HUDEP-2 (cell line): Measurements from ENCODE around the gene TM4SF1.

Source experiments
- DNase-seq, 76 experiments: peaks; one replicate each; lab custom pipeline; 2025; ENCODE audit not compliant: unreplicated experiment in 76 of 76; lab: John Stamatoyannopoulos, UW

TM4SF1 gene

DNA sequence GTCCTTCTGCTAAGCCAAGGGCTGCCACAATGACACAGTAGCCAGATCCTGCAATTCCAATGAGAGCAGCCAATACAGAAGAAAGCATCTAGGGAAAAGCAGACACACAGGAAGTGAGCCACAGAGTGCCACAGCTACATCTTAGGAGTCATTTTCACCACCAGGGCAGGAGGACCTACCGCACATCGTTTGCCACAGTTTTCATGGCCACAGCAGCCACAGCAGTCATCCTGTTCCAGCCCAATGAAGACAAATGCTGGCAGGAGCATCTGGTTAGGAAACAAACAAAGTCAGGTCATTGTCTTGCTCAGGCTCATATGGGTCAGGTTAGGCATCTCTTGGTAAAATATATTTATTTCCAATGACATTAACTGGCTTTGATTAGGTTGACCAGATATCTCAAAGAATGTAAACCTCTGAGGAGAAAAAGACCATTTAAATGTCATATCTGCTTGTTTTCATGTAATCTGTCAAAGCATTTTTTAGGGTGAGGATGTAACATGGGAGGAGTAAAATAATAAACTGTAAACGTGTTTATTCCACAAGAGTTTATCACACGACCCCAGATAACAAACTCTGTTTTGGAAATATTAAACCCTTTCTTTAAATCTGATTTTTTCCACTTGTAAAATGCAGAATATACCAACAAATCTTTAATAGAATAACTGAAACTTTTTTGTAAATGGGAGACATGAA, 1.8 kb downstream of the TM4SF1 start:
- DNase-seq: no peak

DNA sequence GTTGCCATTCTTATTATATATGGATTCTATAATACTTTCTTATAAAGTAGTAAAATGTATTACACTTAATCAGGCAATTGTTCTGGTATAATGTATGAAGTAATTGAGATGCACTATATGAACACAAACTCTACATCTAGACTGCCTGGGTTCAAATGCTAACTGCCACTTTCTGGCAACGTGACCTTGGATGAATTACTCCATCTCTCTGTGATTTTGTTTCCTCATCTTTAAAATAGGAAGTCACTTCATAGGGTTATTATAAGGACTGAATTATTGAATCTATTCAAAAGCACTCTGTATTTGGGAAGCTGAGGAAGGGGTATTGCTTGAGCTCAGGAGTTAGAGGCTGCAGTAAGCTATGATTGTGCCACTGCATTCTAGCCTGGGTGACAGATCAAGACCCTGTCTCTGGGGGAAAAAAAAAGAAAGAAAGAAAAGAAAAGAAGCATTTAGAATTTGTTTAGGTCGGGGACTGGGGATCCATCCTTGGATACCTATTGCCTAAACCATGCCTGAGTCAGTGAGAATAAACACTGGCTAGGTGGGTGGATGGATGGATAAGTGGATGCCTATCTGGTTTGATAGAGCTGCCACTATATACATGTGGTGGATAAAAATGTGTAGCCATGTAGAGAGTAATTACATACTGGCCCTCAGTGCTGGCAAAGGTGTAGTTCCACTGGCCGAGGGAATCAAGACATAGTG, 2.5 kb downstream of the TM4SF1 start:
- no peak for DNase-seq

DNA sequence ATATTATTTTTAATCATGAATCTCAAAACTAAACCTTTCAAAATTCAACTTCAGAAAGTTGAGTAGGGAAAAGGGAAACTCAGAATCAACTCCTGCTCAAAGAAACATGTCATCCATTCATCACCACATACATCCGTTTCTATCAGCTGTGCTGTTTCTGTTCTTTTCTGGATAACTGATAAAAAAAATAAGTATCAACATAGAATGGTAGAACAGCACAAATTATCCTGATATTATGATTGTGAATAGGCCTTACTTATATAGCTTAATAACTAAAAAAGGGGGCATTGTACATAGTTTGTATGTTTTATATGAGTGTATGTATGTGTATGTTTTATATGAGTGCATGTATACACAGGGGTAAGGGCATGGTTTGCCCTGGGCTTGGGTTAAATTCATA, 3.1 kb downstream of the TM4SF1 start:
- no peak for DNase-seq

DNA sequence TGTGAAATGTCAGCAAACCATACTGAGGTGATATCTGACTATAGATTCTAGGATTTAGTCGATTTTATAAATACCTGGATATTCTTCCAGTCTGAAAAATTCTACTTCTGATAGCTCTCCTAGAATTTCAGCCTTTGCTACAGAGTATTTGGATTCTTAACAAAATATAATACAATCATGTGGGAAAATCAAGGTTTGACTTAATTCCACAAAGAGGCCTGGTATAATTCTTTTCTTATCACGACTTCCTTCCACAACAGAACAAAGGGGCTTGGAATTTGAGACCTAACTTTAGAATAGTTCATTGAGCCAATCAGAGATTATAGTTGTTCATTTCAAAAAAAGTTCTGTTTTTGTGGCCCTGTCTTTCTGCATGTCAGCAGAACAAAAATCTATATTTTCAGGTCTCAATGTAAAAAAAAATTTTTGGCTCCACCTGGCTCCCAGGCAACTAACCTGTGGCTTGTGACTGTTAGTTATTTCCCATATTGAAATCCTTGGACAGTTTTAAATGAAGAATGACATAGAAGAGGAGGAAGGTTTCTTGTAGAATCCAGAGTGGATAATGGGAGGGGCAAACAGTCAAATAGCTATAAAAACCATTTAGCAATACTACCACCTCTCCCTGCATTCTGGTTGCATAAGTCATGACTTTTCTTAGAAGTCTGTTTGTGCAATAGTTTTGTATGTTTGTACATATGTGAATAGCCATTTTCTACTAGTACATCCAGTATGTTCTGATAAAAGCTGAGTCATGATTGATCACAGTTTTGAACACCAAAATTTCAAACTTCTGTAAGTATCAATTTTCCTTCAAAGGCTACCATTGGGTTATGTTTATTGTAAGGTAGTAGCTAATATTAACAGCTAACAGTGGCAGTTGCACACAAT, 4.0 kb downstream of the TM4SF1 start:
- no peak for DNase-seq

DNA sequence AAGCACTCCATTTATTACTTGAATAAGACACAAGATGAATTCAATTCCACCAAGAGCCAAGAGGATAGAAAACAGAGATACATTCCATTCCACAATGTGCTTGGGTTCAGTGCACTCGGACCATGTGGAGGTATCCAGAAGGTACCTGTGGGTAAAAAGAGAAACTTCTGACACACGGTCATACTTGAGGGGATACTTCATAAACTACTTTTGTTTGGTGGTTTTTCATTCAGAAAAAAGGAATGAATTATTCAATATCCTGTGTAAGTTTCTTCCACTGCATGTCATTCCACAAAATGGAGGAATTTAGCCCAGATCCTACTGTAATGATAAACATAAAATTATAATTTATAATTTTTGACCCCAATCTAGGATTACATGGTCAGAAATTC, 5.7 kb downstream of the TM4SF1 start:
- no peak for DNase-seq

DNA sequence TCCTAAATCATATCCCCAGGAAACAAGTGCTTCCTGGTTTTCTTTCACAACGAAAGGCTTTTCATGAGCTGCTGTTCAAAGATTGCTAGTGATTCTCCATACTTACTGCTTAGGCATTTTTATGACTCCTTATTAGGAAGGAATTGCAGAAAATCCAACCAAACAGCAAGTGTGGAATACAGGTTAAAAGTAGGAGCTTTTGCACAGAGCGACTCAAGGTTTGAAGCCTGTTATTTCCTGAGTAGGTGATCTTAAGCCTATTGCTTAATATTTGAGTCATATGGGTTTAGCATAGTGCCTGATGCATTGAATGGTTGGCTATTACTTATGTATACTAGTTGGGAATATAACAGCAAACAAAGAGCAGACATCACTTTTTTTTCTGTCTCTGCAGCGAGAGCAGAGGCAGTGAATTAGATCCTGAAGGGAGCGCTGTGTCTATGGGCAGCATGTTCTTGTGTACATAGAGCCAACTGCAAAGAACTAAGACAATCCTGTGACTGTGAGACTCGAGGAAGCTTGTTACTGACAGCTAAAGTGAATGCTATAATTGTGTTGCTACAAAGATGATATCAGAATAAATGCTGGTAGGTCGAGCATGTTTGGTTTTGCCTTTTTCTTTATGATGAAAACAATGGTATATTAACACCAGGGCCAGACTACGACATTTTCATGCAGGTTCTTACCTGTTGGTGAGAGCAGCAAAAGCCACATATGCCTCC, 6.3 kb downstream of the TM4SF1 start:
- DNase-seq: no peak

DNA sequence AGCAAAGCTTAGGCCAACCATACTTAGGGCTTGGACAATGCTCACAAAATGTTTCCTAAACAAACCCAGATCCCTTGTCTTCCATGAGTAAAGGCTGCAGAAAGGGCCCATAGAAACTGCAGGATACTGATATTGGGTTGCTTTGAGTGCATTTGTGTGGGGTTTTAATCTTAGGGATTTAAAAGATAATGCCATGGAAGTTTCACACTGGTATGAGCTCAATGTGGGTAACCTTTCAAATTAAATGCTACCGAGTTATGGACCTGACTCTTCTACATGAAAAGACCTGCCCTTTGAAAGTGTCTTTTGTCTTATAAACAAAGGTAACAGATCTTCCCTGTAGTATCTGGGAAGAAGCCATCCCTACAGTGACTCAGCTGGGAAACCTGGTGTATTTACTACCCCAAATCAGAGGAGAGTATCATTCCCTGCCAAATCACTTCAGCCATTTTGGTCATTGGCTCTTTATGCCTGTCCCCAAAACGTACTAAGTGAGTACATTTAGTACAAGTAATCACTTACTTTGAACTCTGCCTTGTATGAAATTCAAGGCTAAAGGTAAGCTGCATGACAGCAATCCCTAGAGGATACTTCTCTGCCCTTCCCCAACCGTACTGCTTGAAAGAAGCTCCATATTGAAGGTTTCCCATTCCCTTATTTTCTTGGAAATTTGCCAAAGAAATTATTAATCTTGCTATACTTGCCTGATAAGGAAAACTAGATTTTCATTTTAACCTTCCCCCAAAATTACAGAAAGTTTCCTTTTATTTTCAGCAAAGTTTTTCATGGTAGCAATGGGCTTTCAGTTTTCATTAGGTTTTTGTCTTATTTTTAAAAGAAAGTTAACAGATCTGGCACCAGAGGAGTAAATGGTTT, 7.2 kb downstream of the TM4SF1 start:
- DNase-seq: no peak

DNA sequence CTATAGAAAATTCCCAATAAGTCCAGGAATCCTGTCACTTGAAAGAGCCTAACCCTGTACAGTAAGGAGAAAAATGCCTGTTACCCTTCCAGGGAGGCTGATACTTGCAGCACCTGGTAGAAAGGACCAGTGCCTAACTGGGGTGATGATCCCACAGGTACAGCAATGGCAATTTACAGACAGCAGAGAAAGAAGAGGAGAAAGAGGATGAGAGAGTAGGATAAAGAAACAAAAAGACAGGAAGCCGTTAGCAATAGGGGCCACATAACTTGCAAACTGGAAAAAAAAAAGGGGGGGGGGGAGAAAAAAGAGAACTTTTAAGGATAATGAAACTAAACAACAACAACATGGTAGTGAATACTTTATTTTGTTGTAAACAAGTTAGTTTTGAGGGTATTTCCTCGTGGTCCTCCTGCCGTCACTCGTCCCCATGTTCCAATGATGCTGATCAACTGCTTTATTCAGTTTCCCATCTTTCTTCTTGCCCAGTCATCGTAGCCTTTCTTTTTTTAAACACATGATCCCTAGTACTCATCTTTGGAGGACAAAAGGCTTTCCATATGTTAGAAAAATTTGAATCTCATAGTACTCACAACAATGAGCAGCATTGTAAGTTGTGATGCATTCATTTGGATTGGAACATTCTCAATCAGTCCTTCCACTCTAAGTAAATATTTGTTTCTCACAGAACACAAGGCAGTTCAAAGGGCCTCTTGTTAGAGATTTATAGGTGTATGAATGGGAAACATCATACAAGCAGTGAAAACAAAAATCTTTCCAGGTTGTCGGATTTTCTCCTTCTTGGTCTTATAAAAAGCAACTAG, 8.6 kb downstream of the TM4SF1 start:
- no peak for DNase-seq

DNA sequence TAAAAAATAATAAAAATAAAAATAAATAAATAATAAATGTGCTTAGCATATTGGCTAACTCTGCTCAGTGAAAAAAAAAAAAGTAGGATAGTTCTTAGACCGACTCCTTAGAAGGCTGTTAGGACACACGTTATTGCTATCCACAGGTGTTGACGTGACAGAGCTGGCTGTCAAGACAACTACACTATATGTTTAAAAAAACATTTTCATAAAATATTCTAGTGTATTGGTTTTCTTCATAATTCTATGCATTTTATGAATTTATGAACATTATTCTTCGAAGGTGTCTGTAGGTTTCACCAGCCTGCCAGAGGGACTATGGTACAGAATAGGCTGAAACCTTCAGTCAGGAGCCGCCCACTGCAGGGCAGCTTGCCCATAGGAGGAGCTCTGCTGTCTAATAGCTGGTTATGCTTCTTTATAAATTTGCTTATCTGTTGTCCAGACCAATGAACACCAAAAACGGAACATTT, 9.2 kb downstream of the TM4SF1 start:
- DNase-seq: no peak

DNA sequence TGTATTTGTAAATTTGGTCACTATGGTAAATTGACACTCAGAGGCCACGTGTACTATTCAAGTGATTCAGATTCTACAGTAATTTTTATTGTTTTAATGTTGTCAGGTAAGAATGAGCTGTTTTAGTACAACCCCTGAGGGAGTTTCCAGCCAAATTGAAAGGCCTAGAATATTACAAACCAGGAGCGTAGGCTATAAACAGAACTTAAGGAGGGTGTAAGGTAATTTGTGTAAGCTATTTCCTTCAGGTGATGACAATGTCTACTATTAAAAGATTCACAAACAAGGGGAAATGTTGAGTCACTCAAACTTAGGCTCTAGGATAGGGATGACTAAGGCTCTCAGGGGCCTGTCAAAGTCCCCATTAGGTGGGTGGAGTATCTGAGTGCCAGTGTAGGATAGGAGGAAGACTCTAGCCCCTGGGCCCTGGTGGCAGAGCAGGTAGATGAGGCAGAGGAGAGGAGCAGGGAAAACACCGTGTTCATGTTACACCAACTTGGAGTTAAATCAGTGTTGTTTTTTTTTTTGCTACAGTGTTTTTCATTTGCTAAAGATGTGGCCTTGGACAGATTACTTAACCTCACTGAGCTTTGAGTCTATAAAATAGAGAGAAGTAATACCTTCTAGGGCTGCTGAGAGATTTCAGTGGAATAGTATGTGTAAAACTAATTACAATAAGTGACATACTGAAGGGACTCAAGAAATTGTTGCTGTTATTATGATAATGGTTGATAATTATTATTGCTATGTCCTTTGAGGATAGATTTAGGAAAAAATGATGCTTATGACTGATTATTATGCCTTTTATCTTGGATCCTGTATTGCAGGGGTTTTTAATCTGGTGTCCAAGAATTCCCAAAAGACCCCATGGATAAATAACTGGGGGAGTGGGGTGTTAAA, 10.3 kb downstream of the TM4SF1 start:
- DNase-seq: no peak

DNA sequence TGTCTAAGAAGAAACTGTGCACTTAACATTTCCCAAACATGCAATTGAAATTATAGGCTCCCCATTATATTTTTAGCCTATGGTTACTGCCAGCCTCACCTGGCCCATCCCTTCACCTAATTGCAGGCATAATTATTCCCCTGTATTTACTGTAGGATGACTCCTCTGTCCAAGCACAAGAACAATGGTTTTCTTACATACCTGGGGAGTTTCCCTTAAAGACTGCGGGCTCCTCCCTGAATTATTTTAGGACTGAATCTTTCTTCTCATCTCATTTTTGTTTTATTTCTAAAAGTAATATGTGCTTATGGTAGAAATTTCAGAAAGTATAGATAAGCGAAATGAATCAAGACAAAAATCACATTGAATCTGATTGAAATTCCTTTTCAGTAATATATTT, 11.4 kb downstream of the TM4SF1 start:
- no peak for DNase-seq

DNA sequence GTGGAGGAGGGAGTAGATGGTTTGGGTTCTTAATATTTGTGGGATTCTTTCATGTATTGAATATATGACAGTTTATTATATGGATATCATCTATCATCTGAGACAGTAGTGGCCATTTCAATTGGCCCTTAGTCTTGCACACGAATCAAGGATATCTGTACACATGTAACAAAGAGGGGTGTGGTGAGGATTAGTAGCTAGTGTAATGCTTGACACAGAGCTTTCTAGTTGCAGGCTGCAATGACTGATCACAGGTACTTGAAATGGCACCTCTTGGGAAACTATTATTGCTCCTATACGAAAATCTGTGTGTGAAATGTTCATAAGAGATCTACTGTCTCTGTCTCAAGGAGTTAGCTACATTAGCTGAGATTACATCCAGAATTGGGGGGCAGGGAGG, 12.8 kb downstream of the TM4SF1 start:
- DNase-seq: no peak

DNA sequence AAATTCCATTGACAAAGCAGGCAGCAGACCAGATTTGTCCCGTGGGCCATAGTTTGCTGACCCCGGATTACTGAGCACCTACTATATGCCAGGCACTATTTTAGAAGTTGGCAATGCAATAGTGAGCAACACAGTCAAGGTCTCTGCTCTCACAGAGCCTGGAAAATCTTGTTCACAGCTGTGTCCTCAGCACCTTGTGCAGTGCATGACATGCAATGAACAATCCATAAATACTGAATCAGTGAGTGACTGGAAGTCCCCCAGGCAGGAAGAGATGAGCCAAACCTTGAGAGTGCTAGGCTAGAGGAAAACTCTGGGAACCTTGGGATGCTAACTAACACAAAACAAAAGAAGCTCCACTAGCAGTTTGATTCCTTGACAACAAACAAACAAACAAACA, 14.4 kb downstream of the TM4SF1 start:
- DNase-seq: no peak

DNA sequence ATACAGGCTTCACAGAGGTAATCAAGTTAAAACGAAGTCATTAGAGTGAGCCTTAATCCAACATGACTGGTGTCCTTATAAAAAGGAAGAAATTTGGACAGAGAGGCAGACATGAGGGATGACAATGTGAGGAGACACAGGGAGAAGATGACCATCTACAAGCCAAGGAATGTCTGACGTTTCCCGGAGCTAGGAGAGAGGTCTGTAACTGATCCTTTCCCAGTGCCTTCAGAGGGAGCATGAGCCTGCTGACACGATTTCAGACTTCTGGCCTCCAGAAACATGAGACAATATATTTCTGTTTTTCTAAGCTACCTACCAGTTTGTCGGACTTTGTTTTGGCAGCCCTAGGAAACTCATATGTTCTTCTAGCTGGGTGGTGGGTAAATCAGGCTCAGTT, 15.1 kb downstream of the TM4SF1 start:
- DNase-seq: no peak

DNA sequence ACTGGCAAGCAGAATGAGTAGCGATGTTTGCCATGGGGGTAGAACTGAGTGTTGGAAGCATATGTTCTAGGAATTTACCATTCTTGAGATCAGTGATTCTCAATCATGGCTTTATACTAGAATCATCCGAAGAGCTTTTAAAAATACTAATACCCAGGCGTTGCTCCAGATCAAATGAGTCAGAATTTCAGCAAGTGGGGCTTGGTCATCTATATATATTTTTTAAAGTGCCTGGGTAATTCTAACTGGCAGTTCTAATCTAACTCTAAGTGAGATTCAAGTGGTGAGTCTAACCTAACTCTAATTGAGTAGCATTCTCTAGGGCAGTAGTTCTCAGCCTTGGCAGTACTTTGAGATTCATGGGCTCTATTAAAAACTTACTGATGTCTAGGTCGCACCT, 20.8 kb downstream of the TM4SF1 start:
- no peak for DNase-seq

DNA sequence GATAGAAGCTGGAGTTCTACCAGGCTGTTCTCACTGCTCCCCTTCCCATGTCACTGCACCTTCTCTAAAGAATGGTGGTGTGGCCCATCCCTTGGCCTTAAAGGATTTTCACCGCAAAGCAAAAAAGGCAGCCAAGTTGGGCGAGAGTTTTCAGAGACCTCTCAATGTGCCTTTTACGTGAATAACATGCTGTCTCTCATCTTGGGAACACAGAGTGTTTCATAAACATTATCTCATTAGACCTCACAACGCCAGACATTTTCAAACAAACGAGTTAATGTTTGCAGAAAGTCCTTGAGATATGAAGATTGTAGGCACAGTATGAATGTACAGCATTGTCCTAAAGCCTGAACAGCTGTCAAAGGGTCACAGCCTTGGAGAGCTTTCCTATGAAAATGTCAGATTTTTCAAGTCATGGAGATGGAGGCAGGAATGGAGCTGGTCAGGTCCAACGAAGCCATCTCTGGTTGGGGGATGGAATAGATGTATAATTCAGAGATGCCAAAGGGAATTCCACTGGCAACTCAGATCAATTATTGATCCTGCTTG, 21.3 kb downstream of the TM4SF1 start:
- no peak for DNase-seq

DNA sequence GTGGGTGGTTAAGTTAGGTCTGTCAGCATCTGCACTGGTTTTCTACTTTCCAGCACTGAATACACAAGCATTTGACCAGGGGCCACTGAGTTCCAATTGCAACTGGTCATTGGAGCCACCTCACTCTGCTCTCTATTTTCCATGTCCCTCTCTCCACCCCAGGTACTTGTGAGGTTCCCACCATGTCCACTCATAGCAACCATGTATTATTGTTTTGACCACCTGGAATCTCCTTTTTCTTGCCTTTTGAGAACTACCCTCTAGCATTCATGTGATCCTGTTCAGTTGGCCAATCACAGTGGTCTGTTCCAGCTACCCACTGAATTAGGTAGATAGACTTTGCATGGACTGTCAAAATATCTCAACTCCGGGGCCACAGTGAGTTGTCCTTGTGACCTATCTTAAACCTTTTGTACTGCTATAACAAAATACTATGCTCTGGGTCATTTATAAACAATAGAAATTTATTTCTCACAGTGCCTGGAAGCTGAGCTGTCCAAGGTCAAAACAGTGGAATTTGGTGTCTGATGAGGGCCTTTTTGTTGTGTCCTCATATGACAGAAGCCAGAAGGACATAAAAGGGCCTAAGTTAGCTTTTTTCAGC, 23.8 kb downstream of the TM4SF1 start:
- no peak for DNase-seq
